HG02798 (cell line): ENCODE measurements around the gene NHLRC4.

Source experiments
- ATAC-seq: cut with Tn5 transposase; IDR thresholded peaks from one replicate; pipeline ENCODE4 v1.9.1; 2021; ENCODE audit warnings: mild to moderate bottlenecking; ENCODE audit not compliant: unreplicated experiment, poor library complexity

NHLRC4 gene

DNA sequence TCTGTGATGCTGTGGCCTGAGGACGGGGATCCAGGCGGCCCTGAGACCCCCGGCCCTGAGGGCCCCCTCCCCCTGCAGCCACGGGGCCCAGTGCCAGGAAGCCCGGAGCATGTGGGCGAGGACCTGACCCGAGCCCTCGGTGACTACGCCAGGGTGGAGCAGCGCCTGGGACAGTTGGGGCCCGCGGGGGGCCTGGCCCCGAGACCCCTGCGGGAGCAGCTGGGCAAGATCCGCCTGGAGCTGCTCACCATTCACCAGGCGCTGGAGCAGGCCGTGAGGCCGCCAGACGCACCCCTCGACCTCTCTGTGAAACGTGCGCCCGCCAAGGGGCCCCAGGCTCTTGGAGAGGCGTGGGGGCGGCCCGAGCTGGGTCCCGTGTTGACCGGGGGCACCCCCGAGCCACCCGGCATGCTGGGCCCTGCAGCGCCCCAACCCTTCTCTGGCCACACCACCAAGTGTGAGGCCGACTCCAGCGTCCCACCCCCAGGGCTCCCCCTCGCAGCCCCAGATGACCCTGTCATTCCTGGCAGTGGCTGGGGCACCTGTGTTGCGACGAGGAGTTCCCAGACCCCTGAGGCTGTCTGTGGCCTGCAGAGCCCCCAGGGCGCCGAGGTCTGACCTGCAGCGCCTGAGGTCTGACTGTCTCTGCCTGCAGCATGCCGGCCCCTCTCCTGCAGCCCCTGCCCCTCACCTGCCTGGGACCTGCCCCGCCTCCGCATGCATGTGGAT lies 2.0 kb upstream of the NHLRC4 start:
- no peak for ATAC-seq

DNA sequence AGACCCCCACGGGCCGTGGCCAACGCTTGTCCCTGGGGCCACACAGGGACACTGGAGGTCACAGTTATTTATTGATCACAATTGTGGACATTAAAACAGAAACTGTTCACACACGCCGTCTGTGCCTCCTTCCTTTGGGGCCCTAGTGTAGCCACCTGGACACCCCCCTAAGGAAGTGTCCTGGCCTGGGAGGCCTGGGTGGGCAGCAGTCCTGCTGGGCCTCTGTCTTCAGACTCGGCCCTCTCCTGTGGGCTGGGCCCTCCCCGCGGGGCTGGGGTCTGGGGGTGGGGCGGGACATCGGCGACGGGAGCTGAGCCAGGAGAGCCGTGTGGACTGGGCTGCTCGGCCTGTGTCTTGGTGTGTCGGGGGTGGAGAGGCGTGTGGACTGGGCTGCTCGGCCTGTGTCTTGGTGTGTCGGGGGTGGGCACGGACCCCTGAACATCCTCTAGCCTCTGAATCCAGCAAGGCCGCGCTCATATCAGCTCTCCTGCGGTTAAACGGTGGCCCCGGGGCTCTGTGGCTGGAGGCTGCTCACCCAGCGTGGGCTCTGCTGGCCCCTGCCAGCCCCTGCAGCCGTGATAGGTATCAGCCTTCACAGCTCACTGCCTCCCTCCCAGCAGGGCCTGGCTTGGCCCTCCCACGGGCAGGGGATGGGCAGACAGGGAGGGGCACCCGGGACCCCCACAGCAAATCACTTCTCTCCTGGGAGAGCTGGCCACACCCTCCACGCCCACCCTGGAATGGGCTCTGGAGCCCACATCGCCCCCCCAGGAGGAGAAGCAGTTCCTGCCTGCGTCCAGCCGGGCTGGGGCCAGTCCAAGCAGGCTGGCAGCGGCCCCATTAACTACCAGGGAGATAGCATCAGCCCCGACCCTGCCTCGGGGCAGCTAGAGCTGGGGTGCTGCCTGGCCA lies 1.1 kb upstream of the NHLRC4 start:
- no peak for ATAC-seq

DNA sequence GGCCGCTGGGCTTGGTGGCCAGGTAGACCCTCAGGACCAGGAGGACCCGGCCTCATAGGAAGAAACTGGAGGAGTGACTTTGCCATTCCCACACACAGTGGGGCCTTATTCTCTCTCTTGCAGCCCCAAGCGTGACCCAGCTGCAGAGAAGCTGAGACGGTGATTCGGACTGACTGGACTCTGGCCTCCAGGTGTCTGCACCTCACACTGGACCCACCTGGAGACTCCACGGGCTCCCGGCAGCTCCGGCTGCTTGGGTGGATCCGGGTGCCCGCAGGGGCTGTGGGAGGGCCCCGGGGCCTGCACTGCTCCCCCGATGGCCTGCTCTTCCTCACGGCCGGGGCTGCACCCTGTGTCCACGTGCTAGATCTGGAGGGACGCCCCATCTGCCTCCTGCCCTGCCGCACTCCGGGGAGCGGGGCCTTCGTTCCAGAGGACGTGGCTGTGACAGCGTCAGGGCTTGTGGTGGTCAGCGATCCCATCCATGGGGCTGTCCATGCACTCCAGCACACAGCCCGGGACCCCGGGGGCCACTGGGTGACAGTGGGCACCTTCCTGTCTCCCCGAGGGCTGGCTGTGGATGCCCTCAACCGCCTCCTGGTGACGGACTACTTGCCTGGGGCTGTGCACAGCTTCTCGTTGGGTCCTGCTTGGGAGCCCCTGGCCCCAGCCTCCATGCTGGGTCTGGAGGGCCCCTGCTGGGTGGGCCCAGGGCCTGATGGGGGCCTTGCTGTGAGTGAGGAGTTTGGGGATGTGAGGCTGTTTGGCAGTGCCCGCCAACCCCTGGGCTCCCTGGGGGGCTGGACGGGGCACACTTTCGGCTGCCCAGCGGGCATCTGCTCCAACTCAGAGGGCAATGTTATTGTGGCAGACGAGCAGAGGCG lies 810 bp downstream of the NHLRC4 start:
- ATAC-seq: no peak

DNA sequence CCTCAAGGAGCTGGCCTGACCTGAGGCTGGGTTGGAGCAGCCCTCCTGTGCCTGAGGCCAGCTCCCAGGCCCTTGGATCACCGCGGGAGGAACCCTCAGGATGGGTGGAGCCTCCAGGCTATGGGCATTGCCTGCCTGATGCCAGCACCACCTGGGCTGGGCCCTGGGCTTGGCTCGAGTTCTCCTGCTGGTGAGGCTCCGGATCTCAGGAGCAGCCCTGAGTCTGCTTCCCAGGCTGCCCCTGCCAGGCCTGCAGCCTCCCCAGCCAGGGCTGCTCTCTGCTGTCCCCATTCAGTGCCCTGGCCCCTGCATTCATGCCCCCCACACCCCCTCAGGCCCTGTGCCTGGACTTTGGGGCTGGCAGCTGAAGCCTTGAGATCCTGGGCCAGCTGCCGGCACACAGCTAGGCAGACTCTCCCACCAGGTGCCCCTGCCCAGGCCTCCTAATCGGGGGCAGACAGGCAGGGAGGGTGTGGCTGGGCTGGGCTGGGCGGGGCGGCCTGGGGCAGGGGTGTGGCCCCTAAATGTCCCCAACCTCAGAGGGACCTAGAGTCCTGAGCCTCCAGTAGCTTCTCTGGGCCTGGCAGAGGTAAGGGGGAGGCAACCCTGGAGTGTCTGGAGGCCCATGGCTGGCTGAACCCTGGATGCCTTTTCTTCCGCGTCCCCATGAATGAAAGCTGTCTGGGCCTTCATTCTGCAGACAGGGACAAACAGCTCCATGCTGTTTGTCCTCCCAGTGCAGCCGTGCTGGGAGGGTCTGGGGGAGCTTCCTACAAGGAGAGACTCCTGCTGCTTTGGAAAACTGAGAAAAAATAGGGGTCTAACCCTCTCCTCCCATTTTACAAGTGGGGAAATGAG lies 1.8 kb downstream of the NHLRC4 start:
- no peak for ATAC-seq

DNA sequence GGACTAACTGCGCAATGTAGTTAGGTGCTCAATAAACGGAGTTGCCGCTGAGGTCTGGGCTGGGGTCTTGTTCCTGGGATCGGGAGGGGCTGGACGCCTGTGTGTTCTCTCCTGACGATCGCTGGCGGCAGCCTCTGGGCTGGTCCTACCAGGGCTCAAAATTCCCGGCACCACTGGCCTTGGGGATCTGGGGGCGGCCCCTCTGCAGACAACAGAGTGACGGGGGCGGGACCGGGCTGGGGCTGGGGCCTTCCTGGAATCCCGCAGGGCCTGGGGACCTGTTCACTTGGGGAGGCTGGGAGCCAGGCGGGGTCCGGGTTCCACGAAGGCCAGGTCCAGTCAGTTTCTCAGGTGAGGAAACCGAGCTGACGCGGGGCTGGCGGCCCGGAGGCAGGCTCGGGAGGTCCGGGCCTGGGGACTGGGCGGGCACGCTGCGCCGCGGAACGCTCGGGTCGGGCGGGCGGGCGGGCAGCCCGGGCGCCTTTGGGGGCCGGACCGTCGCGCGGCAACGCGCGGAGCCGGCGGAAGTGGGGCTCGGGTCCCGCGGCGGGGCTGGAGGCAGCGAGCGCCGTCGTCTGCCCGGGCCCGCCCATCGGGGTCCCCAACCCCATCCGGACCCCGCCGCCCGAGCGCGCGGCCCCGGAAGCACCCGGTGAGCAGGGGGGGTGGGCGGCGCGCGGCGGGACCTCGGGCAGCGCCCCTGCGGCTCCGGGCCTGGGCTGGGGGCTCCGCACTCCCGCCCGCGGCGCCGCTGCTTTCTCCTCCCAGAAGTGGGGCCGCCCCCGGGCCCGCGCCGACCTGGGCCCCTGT lies 2.8 kb downstream of the NHLRC4 start, which contains the start of gene PIGQ:
Gene PIGQ, plus strand, starts transcription at position 524 of the 810 bp plus-strand sequence. CDS start 4,107 bp downstream, outside the sequence.
- ATAC-seq: peak; percentile 63

DNA sequence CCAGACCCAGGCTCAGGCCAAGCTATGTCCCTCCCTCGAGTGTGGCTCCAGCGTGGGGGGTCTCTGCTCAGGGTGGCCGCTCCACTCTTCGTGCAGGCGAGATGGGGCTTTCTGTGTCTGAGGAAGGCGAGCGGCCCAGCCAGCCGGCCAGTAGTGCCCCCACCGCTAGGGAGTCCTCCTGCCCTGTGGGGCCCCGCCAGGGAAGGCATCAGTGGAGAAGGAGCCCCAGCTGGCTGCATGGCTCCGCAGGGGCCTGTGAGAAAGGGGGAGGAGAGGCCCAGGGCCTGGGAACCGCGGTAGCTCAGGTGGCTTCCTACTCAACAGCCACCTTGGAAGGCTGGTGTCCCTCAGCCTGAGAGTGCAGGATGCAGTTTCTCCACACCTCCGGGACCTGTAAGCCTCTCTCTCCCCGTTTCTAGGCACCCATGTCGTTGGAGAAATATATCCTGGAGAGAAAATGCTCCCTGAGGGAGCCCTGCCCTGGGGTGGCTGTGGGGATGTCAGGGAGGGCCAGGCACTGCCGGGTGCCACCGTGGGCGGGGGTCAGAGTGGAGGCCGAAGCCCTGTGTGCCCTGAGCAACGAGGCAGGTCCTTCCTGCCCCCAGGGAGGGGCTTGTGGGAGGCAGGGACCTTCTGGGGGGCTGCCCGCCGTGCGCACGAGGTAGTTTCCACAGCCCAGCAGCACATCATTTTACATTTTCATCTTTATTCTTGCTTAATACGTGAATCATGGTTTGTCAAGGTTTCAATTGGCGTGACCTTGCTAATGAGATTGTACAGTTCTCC lies 6.3 kb downstream of the NHLRC4 start:
- no peak for ATAC-seq

DNA sequence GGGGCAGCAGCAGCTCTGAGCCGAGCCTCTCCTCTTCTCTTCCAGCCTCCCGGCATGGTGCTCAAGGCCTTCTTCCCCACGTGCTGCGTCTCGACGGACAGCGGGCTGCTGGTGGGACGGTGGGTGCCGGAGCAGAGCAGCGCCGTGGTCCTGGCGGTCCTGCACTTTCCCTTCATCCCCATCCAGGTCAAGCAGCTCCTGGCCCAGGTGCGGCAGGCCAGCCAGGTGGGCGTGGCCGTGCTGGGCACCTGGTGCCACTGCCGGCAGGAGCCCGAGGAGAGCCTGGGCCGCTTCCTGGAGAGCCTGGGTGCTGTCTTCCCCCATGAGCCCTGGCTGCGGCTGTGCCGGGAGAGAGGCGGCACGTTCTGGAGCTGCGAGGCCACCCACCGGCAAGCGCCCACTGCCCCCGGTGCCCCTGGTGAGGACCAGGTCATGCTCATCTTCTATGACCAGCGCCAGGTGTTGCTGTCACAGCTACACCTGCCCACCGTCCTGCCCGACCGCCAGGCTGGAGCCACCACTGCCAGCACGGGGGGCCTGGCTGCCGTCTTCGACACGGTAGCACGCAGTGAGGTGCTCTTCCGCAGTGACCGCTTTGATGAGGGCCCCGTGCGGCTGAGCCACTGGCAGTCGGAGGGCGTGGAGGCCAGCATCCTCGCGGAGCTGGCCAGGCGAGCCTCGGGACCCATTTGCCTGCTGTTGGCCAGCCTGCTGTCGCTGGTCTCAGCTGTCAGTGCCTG lies 7.4 kb downstream of the NHLRC4 start:
- no peak for ATAC-seq

DNA sequence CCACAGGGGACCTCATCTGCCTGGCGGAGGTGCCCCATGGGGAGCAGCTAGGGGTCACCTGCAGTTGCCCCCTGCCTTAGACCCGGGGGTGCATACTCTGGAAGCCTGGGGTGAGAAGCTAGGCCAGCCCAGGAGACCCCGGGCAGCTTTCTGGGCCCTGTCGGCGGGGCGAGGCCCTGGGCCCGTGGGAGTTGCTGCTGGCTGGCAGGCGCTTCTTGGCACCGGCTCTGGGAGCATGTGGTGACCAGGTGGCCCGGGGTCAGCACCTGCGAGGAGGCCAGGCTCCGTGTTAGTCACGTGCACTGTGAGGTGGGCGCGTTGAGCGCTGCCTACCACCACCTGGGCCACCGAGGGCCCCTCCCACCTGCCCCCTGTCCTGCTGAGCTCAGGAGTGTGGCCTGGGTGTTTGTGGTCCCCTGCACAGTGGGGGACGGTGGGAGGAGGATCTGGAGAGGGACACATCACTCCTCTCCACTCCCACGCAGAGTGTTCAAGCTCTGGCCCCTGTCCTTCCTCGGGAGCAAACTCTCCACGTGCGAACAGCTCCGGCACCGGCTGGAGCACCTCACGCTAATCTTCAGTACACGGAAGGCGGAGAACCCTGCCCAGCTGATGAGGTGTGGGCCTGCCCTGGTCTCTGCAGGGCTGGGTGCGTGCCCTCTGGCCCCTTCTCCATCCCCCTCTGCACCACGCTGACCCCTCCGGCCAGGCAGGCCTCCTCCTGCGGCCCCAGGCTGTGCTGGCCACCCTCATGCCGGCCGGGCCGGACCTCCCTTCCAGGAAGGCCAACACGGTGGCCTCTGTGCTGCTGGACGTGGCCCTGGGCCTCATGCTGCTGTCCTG lies 8.8 kb downstream of the NHLRC4 start:
- no peak for ATAC-seq

DNA sequence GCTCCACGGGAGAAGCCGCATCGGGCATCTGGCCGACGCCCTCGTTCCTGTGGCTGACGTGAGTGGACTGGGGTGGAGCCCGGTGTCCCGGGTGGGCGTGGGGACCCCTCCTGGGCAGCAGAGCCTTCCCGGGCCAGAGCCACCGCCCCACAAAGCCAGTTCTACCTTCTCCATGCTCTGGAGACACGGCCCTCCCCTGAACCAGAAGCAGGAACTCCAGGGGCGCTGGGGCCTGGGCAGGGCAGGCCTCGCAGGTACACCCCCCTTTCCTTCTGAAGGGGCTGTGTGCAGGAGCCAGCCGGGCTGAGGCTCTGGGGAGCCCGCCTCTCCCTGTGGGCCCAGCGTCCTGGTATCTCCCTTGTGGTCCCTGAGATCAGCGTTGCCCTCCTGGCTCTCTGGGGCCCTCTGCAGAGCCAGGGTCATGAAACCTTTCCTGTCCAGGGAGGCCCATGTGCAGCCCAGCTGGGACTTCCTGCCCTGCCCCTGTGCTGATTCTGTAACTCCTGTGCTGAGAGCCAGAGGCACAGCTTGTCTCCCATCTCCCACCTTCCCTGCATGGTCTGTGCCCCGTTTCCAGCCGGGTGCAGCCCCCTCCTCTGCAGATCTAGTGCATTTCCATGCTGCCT lies 9.5 kb downstream of the NHLRC4 start:
- no peak for ATAC-seq

DNA sequence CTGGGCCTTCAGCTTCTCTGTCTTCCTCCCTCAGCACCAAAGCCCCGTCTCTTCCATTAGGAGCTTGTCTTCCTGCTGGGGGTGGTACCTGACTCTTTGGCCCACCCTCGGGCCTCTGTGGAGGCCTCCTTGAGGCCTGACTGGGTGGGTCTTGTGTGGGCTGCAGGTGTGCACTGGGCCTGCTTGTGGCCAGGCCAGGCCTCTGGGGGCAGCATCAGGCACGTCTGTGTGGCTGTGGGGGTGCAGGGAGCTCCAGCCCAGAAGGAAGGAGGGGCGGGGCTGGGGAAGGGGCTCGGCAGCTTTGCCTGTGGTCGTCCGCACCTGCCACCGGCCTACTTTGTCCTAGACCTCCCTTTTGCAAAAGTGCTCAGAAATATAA lies 10.0 kb downstream of the NHLRC4 start:
- ATAC-seq: no peak

DNA sequence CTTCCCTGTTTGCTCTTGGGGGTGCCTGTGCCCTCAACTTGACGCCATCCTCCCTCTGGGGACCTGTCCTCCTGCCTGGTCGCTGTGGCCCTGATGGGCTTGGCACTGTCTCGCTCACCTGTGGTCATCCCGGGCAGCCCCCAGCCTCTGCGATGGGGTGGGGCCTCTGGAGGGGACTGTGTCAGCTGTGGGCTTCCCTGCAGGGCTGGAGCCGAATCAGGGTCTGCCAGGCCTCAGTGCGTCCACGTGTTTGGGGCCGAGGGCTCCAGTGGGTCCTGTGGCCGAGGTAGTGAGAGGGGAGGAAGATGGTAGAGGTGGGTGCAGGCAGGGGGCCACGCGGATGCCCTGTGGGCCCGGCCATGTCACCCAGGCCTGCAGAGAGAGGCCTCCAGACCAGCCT lies 11.0 kb downstream of the NHLRC4 start:
- no peak for ATAC-seq

DNA sequence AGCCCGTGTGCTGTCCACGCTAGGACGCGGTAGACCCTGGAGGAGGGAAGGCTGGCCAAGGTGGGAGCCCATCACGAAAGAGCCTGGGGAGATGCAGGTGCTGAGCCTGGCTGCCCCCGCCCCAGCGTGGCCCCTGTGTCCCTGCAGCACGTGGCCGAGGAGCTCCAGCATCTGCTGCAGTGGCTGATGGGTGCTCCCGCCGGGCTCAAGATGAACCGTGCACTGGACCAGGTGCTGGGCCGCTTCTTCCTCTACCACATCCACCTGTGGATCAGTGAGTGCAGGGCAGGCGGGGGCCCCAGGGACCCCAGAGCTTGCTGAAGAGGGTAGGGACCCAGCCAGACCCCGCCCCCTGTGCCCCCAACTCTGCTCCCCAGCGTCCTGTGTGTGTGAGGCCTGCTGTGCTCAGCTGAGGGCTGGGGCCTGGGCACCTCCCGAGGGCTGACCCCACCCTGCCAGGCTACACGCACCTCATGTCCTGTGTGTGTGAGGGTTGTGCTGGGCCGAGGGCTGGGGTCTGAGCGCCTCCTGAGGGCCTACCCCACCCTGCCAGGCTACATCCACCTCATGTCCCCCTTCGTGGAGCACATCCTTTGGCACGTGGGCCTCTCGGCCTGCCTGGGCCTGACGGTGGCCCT lies 11.5 kb downstream of the NHLRC4 start:
- no peak for ATAC-seq

DNA sequence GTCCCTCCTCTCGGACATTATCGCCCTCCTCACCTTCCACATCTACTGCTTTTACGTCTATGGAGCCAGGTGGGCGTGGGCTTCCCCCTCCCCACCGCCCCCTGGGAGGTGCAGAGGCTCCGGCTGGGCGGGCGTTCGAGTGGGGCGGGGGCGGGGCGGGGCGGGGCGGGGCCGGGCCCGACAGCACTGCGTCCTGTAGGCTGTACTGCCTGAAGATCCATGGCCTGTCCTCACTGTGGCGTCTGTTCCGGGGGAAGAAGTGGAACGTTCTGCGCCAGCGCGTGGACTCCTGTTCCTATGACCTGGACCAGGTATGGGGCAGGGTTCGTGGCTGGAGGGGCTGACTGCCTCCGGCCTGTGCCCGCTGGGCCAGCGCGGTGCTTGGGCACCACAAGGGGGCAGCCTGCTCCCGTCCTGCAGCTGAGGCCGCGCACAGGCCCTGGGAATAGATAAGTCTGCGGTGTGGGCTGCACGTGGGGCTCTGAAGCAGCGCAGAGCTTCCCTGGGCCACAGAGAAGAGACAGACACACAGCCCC lies 12.1 kb downstream of the NHLRC4 start:
- no peak for ATAC-seq

DNA sequence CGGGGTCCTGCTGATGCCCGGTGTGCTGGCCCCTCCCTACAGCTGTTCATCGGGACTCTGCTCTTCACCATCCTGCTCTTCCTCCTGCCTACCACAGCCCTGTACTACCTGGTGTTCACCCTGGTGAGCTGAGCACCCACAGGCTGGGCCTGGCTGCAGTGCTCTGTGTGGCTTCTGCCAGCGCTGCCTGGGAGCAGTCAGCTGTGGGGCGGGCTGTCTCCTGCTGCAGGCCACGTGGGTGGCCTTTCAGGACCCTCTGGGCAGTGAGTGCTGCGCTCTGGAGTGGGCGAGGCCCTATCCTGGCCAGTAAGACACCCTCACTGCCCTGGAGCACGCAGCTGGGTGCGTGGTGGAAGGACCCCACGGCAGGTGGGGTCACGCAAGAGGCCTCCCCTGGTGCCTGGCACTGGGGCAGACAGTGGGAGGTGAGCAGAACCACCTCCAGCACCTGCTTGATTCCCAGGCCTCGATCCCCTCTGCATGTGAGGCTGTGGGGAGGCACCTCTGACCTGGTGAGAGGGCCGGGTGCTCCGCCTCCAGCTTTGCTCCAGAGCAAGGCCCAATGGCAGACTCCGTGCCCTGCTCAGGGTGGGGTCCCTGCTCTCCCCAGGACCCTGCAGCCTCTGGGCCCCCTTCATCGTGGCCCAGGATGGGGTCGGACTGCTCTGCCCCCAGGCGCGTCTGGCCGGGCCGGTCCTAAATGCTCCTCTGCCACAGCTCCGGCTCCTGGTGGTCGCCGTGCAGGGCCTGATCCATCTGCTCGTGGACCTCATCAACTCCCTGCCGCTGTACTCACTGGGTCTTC lies 13.5 kb downstream of the NHLRC4 start:
- no peak for ATAC-seq
